LoVo (cell line): ENCODE results near the gene TRPM1.

Source experiments
- DNase-seq: peaks from one replicate; pipeline ENCODE4 v3.0.0-alpha.2; 2016; ENCODE audit warnings: low spot score

Gene TRPM1

GRCh38 chr15:31049111-31049510 is 52.4 kb downstream of the TRPM1 start:
- DNase-seq: no peak

GRCh38 chr15:31047437-31047836 is 54.1 kb downstream of the TRPM1 start:
- DNase-seq: no peak

GRCh38 chr15:31046759-31047359 is 54.7 kb downstream of the TRPM1 start:
- DNase-seq: no peak

GRCh38 chr15:31045606-31046005 is 55.9 kb downstream of the TRPM1 start:
- DNase-seq: no peak

GRCh38 chr15:31042751-31043150 is 58.8 kb downstream of the TRPM1 start:
- no peak for DNase-seq

GRCh38 chr15:31041610-31042009 is 59.9 kb downstream of the TRPM1 start:
- no peak for DNase-seq

GRCh38 chr15:31040611-31041010 is 60.9 kb downstream of the TRPM1 start:
- no peak for DNase-seq

- DNase-seq: no peak
Measured at GRCh38 chr15:31039961-31040360, 61.6 kb downstream of the TRPM1 start.

- no peak for DNase-seq
Measured at GRCh38 chr15:31037731-31038477, 63.6 kb downstream of the TRPM1 start.

GRCh38 chr15:31036783-31037182 is 64.7 kb downstream of the TRPM1 start:
- DNase-seq: no peak

- DNase-seq: no peak
Measured at GRCh38 chr15:31035610-31036009, 65.9 kb downstream of the TRPM1 start.

- DNase-seq: no peak
Measured at GRCh38 chr15:31034152-31034551, 67.4 kb downstream of the TRPM1 start.

GRCh38 chr15:31032961-31033371 is 68.6 kb downstream of the TRPM1 start:
- DNase-seq: no peak

GRCh38 chr15:31031471-31032067 is 70.0 kb downstream of the TRPM1 start:
- DNase-seq: no peak

- DNase-seq: no peak
Measured at GRCh38 chr15:31027910-31028578, 73.5 kb downstream of the TRPM1 start.

- DNase-seq: no peak
Measured at GRCh38 chr15:31025996-31026395, 75.5 kb downstream of the TRPM1 start.

GRCh38 chr15:31024979-31025378 is 76.5 kb downstream of the TRPM1 start:
- DNase-seq: no peak

GRCh38 chr15:31024330-31024729 is 77.2 kb downstream of the TRPM1 start:
- peak; percentile 32 for DNase-seq

- DNase-seq: no peak
Measured at GRCh38 chr15:31023841-31024240, 77.7 kb downstream of the TRPM1 start.

- DNase-seq: no peak
Measured at GRCh38 chr15:31021067-31021665, 80.4 kb downstream of the TRPM1 start.

- DNase-seq: no peak
Measured at GRCh38 chr15:31020542-31020941, 81.0 kb downstream of the TRPM1 start.

GRCh38 chr15:31019986-31020385 is 81.5 kb downstream of the TRPM1 start:
- DNase-seq: no peak
